K562 (cell line): Measurements from ENCODE around the gene TMEM150C.

Experiments
- CREB1 ChIP-seq, 2 experiments: sonication (generic) in 1 of 2; formaldehyde crosslinking in 1 of 2; IDR thresholded peaks; 2 replicates each; pipeline versions ENCODE4 v1.6.1 to v1.8.0; 2012 to 2022; ENCODE audit warnings: inconsistent platforms in 1 of 2, mild to moderate bottlenecking in 1 of 2, missing genetic modification reagents in 1 of 2, moderate library complexity in 1 of 2
- POLR2A ChIP-seq: fragments of 450-650 bp; conservative IDR thresholded peaks from 2 replicates; pipeline ENCODE4 v1.6.1; 2016
- TF ChIP-seq, protein P1 (sequence below): fragments of 250-450 bp; sonication (Bioruptor Pico); IDR thresholded peaks from 2 replicates; pipeline ENCODE4 v1.5.0; 2020; ENCODE audit warnings: mild to moderate bottlenecking, borderline replicate concordance
- TF ChIP-seq, protein P2 (sequence below), 3 experiments: IDR thresholded peaks in 2 of 3; conservative IDR thresholded peaks in 1 of 3; 2 replicates each; pipeline ENCODE4 v1.5.1; 2011 to 2012; ENCODE audit warnings: low read length in 3 of 3, mild to moderate bottlenecking in 3 of 3, control low read depth in 2 of 3, improper control_type of control experiment in 1 of 3, inconsistent platforms in 1 of 3, low read depth in 1 of 3, mixed read lengths in 1 of 3, moderate library complexity in 1 of 3; ENCODE audit not compliant: insufficient read depth in 2 of 3

DNA sequence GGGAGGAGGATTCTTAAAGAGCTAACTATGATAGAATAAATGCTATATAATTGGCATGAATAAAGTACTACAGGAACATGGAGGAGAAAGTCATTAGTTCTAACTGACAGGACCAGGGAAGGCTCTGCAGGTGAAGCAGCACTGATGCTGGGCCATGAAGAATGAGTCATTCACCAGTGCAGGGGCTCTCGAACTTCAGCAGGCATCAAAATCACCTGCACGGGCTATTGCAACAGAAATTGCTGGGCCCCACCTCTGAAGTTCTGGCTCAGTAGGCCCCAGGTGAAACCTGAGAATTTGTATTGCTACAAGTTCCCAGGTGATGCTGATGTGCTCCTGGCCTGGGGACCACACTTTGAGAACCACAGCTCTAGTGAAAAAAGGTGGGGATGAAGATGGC lies 33.7 kb downstream of the TMEM150C start:
- TF ChIP-seq CREB1 (IDR thresholded peaks at IDR 0.05) (no peak), CREB1 (CRISPR knock-in tag; IDR thresholded peaks at IDR 0.05) (no peak), POLR2A (no peak)
- TF ChIP-seq, protein P1, sequence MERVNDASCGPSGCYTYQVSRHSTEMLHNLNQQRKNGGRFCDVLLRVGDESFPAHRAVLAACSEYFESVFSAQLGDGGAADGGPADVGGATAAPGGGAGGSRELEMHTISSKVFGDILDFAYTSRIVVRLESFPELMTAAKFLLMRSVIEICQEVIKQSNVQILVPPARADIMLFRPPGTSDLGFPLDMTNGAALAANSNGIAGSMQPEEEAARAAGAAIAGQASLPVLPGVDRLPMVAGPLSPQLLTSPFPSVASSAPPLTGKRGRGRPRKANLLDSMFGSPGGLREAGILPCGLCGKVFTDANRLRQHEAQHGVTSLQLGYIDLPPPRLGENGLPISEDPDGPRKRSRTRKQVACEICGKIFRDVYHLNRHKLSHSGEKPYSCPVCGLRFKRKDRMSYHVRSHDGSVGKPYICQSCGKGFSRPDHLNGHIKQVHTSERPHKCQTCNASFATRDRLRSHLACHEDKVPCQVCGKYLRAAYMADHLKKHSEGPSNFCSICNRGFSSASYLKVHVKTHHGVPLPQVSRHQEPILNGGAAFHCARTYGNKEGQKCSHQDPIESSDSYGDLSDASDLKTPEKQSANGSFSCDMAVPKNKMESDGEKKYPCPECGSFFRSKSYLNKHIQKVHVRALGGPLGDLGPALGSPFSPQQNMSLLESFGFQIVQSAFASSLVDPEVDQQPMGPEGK (CRISPR knock-in tag): no peak
- TF ChIP-seq, protein P2, sequence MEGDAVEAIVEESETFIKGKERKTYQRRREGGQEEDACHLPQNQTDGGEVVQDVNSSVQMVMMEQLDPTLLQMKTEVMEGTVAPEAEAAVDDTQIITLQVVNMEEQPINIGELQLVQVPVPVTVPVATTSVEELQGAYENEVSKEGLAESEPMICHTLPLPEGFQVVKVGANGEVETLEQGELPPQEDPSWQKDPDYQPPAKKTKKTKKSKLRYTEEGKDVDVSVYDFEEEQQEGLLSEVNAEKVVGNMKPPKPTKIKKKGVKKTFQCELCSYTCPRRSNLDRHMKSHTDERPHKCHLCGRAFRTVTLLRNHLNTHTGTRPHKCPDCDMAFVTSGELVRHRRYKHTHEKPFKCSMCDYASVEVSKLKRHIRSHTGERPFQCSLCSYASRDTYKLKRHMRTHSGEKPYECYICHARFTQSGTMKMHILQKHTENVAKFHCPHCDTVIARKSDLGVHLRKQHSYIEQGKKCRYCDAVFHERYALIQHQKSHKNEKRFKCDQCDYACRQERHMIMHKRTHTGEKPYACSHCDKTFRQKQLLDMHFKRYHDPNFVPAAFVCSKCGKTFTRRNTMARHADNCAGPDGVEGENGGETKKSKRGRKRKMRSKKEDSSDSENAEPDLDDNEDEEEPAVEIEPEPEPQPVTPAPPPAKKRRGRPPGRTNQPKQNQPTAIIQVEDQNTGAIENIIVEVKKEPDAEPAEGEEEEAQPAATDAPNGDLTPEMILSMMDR (IDR thresholded peaks at IDR 0.05 in 2 of 3, conservative IDR thresholded peaks at IDR 0.05 in 1 of 3; ENCODE audit: insufficient read depth in 2 of 3, low read depth in 1 of 3, low read length in 3 of 3): no peak
